ENCODE data around the gene SALL2. TPM values are rescaled to one million over a fixed set of nuclear protein-coding genes. Genes with fewer than 3 reads are reported as not detected.
A peak's percentile ranks its signal among the peaks of the same experiment; 100 is the strongest.

Gene SALL2
- total and polyA plus RNA-seq, 8 donors = 1.8 to 11.9 (median 3.6) TPM

DNA sequence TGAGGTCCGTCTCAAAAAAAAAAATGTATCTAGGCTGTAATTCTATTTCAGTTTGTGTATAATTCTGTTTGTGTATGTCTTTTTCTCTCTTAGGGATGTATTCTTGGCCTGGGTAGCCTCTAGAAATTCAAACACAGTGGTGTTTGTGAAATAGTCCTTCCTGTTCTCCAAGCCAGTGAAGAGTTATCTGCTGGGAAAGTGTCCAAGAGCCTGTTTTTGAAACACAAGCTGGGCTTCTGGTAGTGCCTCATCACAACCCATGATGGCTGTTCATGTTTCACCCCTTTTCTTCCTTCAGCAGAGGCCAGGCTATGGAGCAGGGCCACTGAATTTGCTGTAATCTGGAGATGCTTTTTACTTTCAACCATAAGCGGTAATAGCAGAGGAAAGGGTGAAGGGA lies 29.7 kb downstream of the SALL2 start:
- Histone ChIP-seq H3K36me3 (peaks cover 5 to 87% (median 35%) of the 10 kb centered on the region in 3 donors), H3K27ac (no peak overlapping the region), H3K4me3 (no peak overlapping the region), H3K4me1 (no peaks in the 10 kb centered on the region), H3K27me3 (no peaks in the 10 kb centered on the region), H3K9me3 (no peaks in the 10 kb centered on the region)
- 89 to 96% methylated on average over 2 of the region's 2 CpGs for WGBS, 2 donors
- intact Hi-C loops (cut with DNase I) = no loop called here
- FAIRE-seq = no peak
- DNase-seq = no peak
- ATAC-seq = no peak
- TF ChIP-seq, protein P1, sequence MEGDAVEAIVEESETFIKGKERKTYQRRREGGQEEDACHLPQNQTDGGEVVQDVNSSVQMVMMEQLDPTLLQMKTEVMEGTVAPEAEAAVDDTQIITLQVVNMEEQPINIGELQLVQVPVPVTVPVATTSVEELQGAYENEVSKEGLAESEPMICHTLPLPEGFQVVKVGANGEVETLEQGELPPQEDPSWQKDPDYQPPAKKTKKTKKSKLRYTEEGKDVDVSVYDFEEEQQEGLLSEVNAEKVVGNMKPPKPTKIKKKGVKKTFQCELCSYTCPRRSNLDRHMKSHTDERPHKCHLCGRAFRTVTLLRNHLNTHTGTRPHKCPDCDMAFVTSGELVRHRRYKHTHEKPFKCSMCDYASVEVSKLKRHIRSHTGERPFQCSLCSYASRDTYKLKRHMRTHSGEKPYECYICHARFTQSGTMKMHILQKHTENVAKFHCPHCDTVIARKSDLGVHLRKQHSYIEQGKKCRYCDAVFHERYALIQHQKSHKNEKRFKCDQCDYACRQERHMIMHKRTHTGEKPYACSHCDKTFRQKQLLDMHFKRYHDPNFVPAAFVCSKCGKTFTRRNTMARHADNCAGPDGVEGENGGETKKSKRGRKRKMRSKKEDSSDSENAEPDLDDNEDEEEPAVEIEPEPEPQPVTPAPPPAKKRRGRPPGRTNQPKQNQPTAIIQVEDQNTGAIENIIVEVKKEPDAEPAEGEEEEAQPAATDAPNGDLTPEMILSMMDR (IDR thresholded peaks at IDR 0.05) = no peak

- H3K4me1 ChIP-seq = no peaks in the 10 kb centered on the region
- H3K9me3 ChIP-seq = no peaks in the 10 kb centered on the region
- H3K27ac ChIP-seq = no peak overlapping the region
- no peak overlapping the region for H3K4me3 ChIP-seq
- H3K36me3 ChIP-seq = peaks cover 5 to 89% (median 42%) of the 10 kb centered on the region in 3 donors
- H3K27me3 ChIP-seq = no peaks in the 10 kb centered on the region
- no peak for DNase-seq
- intact Hi-C loops (cut with DNase I) = no loop called here
- TF ChIP-seq, protein P1 (IDR thresholded peaks at IDR 0.05) = no peak
- ATAC-seq = no peak
- no peak for FAIRE-seq
- WGBS, 2 donors = 81 to 92% methylated on average over 2 of the region's 2 CpGs
These were observed 31.0 kb downstream of the SALL2 start for GRCh38 chr14:21494902-21495762.

DNA sequence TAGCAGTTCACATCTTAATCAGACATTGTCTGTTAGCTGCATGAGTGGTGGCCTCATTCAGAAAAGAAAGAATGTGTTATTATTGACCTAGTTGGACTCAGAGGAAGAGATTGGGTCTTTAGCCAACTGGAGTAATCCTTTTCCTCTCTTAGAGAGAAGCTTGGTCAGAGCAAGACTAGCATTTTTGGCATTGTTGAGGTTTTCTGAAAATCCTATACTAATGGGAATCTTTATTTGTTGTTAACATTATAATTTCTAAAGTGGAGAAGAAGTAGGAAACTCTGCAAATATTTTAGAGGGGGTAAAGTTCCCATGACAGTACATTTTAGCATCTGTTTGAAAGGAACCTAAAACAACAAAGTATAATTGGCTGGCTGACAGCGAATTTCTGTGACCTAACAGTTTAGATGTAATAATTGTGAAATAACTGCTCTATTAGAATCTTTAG lies 39.5 kb downstream of the SALL2 start:
- DNase-seq (no peak), ATAC-seq (no peak), FAIRE-seq (no peak)
- 89 to 91% methylated on average over 1 of the region's 1 CpG for WGBS, 2 donors
- H3K9me3 ChIP-seq = no peaks in the 10 kb centered on the region
- no peaks in the 10 kb centered on the region for H3K27me3 ChIP-seq
- no peaks in the 10 kb centered on the region for H3K4me1 ChIP-seq
- H3K27ac ChIP-seq = no peak overlapping the region
- no peak overlapping the region for H3K4me3 ChIP-seq
- peaks cover 0 to 40% (median 23%) of the 10 kb centered on the region in 3 donors for H3K36me3 ChIP-seq
- TF ChIP-seq, protein P1 (IDR thresholded peaks at IDR 0.05) = no peak
- intact Hi-C loops (cut with DNase I) = no loop called here

GRCh38 chr14:21476925-21477681 lies 49.0 kb downstream of the SALL2 start, which contains the start of the genes RAB2B and TOX4:
TSS of gene RAB2B (minus strand) at chr14:21476959. CDS start at chr14:21476872, 87 bp downstream.
TSS of gene TOX4 (plus strand) at chr14:21477195. CDS start at chr14:21477279, 84 bp downstream.
- DNase-seq (peak; percentile 88 to 98 (median 96)), ATAC-seq (peak; percentile 96 to 99 (median 96)), FAIRE-seq (peak; percentile 90)
- H3K4me1 ChIP-seq = peaks cover 5 to 17% (median 7%) of the 10 kb centered on the region in 3 donors
- TF ChIP-seq, protein P1 (IDR thresholded peaks at IDR 0.05) = peak; percentile 84 to 97 (median 96)
- H3K9me3 ChIP-seq = no peaks in the 10 kb centered on the region
- H3K36me3 ChIP-seq = no peaks in the 10 kb centered on the region
- WGBS, 2 donors = 1% methylated on average over 49 of the region's 49 CpGs
- no peaks in the 10 kb centered on the region for H3K27me3 ChIP-seq
- peak within 1 kb of the TSS; percentile 70 to 86 (median 80) for H3K4me3 ChIP-seq
- peak within 1 kb of the TSS; percentile 66 to 85 (median 77) for H3K27ac ChIP-seq
- intact Hi-C loops (cut with DNase I) = no loop called here
